Measurements from ENCODE around the gene ANAPC16.
"Not testable (repeated sequence)": the region's sequence is repeated elsewhere in the genome, so short reads cannot be mapped to it uniquely, and the experiment has no call there.

The ANAPC16 gene

DNA sequence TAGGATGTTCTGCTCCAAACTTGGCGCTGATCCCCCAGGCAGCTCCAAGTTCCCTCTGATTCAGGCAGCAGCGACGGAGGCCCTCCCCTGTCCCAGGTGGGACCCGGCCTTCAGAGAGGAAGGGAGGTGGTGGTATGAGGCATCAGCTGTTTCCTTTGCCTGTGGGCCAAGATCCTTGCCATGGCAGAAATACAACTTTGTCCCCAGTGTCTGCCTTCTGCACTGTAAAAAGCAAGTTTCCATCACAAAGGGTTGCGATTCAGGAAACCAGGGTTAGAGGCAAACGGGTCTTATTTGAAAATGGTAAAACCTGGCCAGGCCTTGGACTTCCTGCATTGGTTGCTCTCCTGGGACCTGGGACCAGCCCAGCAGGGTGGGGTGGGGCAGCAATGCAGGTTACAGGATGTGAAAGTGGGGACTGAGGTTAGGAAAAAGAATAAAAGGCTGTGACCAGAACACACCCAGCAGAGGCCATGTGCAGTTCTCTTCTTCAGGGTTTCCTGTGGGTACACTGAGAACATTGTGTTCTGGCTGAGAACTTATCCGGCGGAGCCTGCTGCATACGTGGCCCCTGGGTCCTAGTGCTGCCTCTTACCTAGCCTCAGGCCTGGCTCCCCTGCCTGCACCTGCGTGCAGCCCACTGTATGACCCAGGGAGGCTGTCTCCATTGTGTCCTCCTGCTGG is 32.8 kb downstream of the ANAPC16 start:
- Histone ChIP-seq H3K9me3 (ENCODE audit: insufficient read depth, low read length, severe bottlenecking) (no peaks in the 10 kb centered on the region), H3K27me3 (ENCODE audit: insufficient read depth, low read length, poor library complexity) (no peaks in the 10 kb centered on the region), H4K20me1 (ENCODE audit: insufficient read depth, low read length) (no peaks in the 10 kb centered on the region), H3K9ac (ENCODE audit: low read depth, low read length) (peak overlapping the region; percentile 63), H3K27ac (ENCODE audit: low read length) (peak overlapping the region; percentile 96), H3K4me1 (ENCODE audit: insufficient read depth, low read length) (peaks cover 40% of the 10 kb centered on the region), H2AFZ (ENCODE audit: low read depth, low read length) (peak overlapping the region; percentile 71), H3K36me3 (ENCODE audit: insufficient read depth, low read length) (no peaks in the 10 kb centered on the region), H3K4me2 (ENCODE audit: insufficient read depth, low read length) (peak overlapping the region; percentile 72), H3K4me3 (ENCODE audit: low read depth in 1 of 2, low read length in 2 of 2) (peak overlapping the region; percentile 1 to 55; a peak in 3 of 4 replicates), H3K79me2 (ENCODE audit: insufficient read depth, low read length) (no peaks in the 10 kb centered on the region)
- DNase-seq, result peak; percentile 86
- peak; percentile 98 for ATAC-seq (ENCODE audit: insufficient read depth, low read depth)
- TF ChIP-seq, protein P1, sequence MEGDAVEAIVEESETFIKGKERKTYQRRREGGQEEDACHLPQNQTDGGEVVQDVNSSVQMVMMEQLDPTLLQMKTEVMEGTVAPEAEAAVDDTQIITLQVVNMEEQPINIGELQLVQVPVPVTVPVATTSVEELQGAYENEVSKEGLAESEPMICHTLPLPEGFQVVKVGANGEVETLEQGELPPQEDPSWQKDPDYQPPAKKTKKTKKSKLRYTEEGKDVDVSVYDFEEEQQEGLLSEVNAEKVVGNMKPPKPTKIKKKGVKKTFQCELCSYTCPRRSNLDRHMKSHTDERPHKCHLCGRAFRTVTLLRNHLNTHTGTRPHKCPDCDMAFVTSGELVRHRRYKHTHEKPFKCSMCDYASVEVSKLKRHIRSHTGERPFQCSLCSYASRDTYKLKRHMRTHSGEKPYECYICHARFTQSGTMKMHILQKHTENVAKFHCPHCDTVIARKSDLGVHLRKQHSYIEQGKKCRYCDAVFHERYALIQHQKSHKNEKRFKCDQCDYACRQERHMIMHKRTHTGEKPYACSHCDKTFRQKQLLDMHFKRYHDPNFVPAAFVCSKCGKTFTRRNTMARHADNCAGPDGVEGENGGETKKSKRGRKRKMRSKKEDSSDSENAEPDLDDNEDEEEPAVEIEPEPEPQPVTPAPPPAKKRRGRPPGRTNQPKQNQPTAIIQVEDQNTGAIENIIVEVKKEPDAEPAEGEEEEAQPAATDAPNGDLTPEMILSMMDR (IDR thresholded peaks at IDR 0.05; ENCODE audit: borderline replicate concordance, extremely low read depth, low read length, poor library complexity, severe bottlenecking), result no peak
- no peak for TF ChIP-seq EZH2 (IDR thresholded peaks at IDR 0.05; ENCODE audit: borderline replicate concordance, low read depth, low read length, severe bottlenecking)

GRCh38 chr10:72249176-72249862 is 33.5 kb downstream of the ANAPC16 start:
- not testable (repeated sequence) for ATAC-seq (ENCODE audit: insufficient read depth, low read depth); H3K9me3 ChIP-seq (ENCODE audit: insufficient read depth, low read length, severe bottlenecking); H3K36me3 ChIP-seq (ENCODE audit: insufficient read depth, low read length); H4K20me1 ChIP-seq (ENCODE audit: insufficient read depth, low read length); H3K79me2 ChIP-seq (ENCODE audit: insufficient read depth, low read length); H3K27me3 ChIP-seq (ENCODE audit: insufficient read depth, low read length, poor library complexity); DNase-seq
- peak overlapping the region; percentile 62 for H2AFZ ChIP-seq (ENCODE audit: low read depth, low read length)
- H3K4me3 ChIP-seq (ENCODE audit: low read depth in 1 of 2, low read length in 2 of 2), result peak overlapping the region in 1 of 2 experiments; percentile 55; a peak in 2 of 4 replicates
- peaks cover 40% of the 10 kb centered on the region for H3K4me1 ChIP-seq (ENCODE audit: insufficient read depth, low read length)
- H3K9ac ChIP-seq (ENCODE audit: low read depth, low read length), result peak overlapping the region; percentile 63
- H3K4me2 ChIP-seq (ENCODE audit: insufficient read depth, low read length), result peak overlapping the region; percentile 72
- peak overlapping the region; percentile 96 for H3K27ac ChIP-seq (ENCODE audit: low read length)

DNA sequence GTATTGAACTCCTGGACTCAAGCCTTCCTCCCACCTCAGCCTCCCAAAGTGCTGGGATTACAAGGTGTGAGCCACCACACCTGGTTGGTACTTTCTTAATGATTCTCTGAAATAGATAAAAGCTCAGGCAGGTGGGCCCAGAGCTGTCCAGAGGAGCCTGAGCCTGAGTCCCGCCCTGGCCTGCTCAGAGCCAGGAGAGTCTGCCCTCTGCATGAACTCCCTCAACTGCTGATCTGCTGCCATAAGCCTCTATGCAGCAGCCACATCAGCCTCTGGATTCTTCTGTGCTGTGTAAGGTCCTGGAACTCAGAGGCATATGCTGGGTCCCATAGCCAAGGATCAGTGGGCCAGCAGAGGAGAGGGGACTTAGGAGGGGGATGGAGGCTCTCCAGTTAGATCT is 34.9 kb downstream of the ANAPC16 start:
- no peak for TF ChIP-seq EZH2 (IDR thresholded peaks at IDR 0.05; ENCODE audit: borderline replicate concordance, low read depth, low read length, severe bottlenecking)
- TF ChIP-seq, protein P1 (IDR thresholded peaks at IDR 0.05; ENCODE audit: borderline replicate concordance, extremely low read depth, low read length, poor library complexity, severe bottlenecking), result no peak
- Histone ChIP-seq H3K4me2 (ENCODE audit: insufficient read depth, low read length) (no peak overlapping the region), H3K9me3 (ENCODE audit: insufficient read depth, low read length, severe bottlenecking) (no peaks in the 10 kb centered on the region), H4K20me1 (ENCODE audit: insufficient read depth, low read length) (no peaks in the 10 kb centered on the region), H3K4me3 (ENCODE audit: low read depth in 1 of 2, low read length in 2 of 2) (no peak overlapping the region), H3K4me1 (ENCODE audit: insufficient read depth, low read length) (peaks cover 40% of the 10 kb centered on the region), H3K79me2 (ENCODE audit: insufficient read depth, low read length) (no peaks in the 10 kb centered on the region), H3K27me3 (ENCODE audit: insufficient read depth, low read length, poor library complexity) (no peaks in the 10 kb centered on the region), H2AFZ (ENCODE audit: low read depth, low read length) (no peak overlapping the region), H3K9ac (ENCODE audit: low read depth, low read length) (no peak overlapping the region), H3K27ac (ENCODE audit: low read length) (peak overlapping the region; percentile 51; the same call in 1 of the 2 replicates), H3K36me3 (ENCODE audit: insufficient read depth, low read length) (no peaks in the 10 kb centered on the region)
- no peak for ATAC-seq (ENCODE audit: insufficient read depth, low read depth)
- DNase-seq, result no peak

- H2AFZ ChIP-seq (ENCODE audit: low read depth, low read length), result no peak overlapping the region
- no peak for TF ChIP-seq EZH2 (IDR thresholded peaks at IDR 0.05; ENCODE audit: borderline replicate concordance, low read depth, low read length, severe bottlenecking)
- TF ChIP-seq, protein P1 (IDR thresholded peaks at IDR 0.05; ENCODE audit: borderline replicate concordance, extremely low read depth, low read length, poor library complexity, severe bottlenecking), result no peak
- H3K4me2 ChIP-seq (ENCODE audit: insufficient read depth, low read length), result no peak overlapping the region
- H3K36me3 ChIP-seq (ENCODE audit: insufficient read depth, low read length), result no peaks in the 10 kb centered on the region
- peaks cover 40% of the 10 kb centered on the region for H3K4me1 ChIP-seq (ENCODE audit: insufficient read depth, low read length)
- no peaks in the 10 kb centered on the region for H4K20me1 ChIP-seq (ENCODE audit: insufficient read depth, low read length)
- no peaks in the 10 kb centered on the region for H3K27me3 ChIP-seq (ENCODE audit: insufficient read depth, low read length, poor library complexity)
- H3K9me3 ChIP-seq (ENCODE audit: insufficient read depth, low read length, severe bottlenecking), result no peaks in the 10 kb centered on the region
- no peak overlapping the region for H3K27ac ChIP-seq (ENCODE audit: low read length)
- DNase-seq, result no peak
- H3K4me3 ChIP-seq (ENCODE audit: low read depth in 1 of 2, low read length in 2 of 2), result no peak overlapping the region
- H3K79me2 ChIP-seq (ENCODE audit: insufficient read depth, low read length), result no peaks in the 10 kb centered on the region
- no peak overlapping the region for H3K9ac ChIP-seq (ENCODE audit: low read depth, low read length)
- no peak for ATAC-seq (ENCODE audit: insufficient read depth, low read depth)
These were observed 35.8 kb downstream of the ANAPC16 start for GRCh38 chr10:72251635-72252034.

Measured in DND-41 (cell line).